ENCODE measurements around the gene RXRG.

The RXRG gene

GRCh38 chr1:165444897-165445370 lies at the start of gene RXRG:
RXRG (minus strand) TSS chr1:165445126; CDS start chr1:165444893, 233 bp downstream.
- TF ChIP-seq GATA2 (IDR thresholded peaks at IDR 0.05; ENCODE audit: low read depth, low read length): no peak
- no peak for TF ChIP-seq GATA3 (IDR thresholded peaks at IDR 0.05; ENCODE audit: low read depth, low read length)

DNA sequence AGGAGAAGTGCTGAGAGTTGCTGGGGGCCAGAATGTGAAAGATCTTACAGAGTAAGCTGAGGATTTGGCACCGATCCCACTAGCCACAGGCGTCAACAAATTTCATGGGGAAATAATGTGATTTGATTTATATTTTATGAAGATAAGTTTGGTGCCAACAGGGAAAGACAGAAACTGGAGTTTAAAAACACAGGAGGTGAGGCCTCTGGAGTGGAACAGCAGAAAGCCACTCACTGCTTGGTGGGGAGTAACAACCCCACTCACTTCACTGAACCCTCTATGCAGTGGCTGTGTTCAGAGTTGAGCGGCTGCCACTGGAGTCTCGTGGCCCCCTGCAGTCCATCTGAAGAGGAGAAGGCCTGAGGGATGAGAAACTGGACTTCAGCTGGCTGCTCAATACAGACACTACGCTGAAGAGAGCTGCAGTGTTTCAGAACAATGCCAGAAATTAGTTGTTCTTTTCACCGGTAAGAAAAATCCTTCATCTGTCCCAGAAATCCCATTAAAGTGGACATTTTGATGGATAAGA lies 48.0 kb upstream of the RXRG start:
- TF ChIP-seq GATA3 (IDR thresholded peaks at IDR 0.05; ENCODE audit: low read depth, low read length) (no peak), GATA2 (IDR thresholded peaks at IDR 0.05; ENCODE audit: low read depth, low read length) (no peak)

DNA sequence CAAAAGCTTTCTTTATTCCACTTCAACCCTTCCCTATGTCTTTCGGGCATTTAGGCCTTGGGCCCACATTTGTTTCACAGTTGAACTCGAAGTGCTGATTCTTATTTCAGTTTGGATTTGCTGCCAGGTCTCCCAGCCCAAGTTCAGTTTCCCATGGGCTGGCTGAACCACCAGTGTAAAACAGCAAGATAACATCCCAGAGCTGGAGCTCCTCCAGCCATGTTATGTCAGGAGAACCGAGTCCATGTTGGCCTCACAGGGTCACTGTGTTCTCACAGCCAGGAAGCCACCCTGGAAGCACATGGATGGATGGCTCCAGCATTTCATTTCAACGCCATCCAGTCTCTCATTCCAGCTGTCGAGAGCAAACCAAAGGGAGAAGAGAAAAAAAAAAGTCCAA lies 45.2 kb upstream of the RXRG start:
- TF ChIP-seq GATA3 (IDR thresholded peaks at IDR 0.05; ENCODE audit: low read depth, low read length): no peak
- no peak for TF ChIP-seq GATA2 (IDR thresholded peaks at IDR 0.05; ENCODE audit: low read depth, low read length)

DNA sequence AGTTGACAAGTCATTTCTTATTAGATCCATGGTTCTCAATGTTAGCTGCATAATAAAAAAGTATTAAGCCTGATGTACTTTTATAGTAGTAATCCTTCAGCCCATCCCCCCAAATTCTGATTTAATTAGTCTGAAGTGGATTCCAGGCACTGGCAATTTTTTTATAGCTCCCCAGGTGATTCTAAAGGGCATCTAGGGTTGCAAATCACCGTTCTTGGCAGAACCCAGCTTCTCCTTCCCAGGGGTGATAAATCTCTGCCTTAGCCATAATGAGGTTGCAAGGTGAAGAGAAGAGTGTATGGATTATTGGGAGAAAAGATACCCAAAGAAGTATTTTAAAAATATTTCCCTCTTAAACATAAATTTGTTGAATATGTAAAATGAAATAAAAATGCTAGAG lies 43.0 kb upstream of the RXRG start:
- no peak for TF ChIP-seq GATA3 (IDR thresholded peaks at IDR 0.05; ENCODE audit: low read depth, low read length)

- TF ChIP-seq GATA2 (IDR thresholded peaks at IDR 0.05; ENCODE audit: low read depth, low read length): no peak
- no peak for TF ChIP-seq GATA3 (IDR thresholded peaks at IDR 0.05; ENCODE audit: low read depth, low read length)
Observed at GRCh38 chr1:165486663-165487062, 41.7 kb upstream of the RXRG start.

GRCh38 chr1:165485716-165486115 lies 40.8 kb upstream of the RXRG start:
- TF ChIP-seq GATA3 (IDR thresholded peaks at IDR 0.05; ENCODE audit: low read depth, low read length) (no peak), GATA2 (IDR thresholded peaks at IDR 0.05; ENCODE audit: low read depth, low read length) (no peak)

DNA sequence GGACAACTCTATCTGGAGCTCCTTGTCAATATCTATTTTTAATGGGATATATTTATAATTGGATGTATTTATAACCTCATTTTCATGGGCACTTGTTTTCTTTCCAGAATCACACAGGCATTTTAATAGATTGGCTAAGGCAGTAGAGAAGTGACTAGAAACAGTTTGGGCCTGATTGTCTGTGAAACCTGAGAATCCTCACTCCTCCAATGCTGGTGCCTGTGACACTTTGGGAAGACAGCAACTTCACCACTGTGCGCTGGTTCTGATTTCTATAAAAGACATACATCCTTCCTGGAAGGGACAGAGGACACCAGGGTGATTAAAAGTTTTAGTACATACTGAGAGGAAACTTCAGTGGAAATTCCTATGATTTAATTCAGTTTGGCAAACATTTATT lies 39.6 kb upstream of the RXRG start:
- TF ChIP-seq GATA2 (IDR thresholded peaks at IDR 0.05; ENCODE audit: low read depth, low read length): no peak
- no peak for TF ChIP-seq GATA3 (IDR thresholded peaks at IDR 0.05; ENCODE audit: low read depth, low read length)

GRCh38 chr1:165483412-165483811 lies 38.5 kb upstream of the RXRG start:
- TF ChIP-seq GATA2 (IDR thresholded peaks at IDR 0.05; ENCODE audit: low read depth, low read length) (no peak), GATA3 (IDR thresholded peaks at IDR 0.05; ENCODE audit: low read depth, low read length) (no peak)

DNA sequence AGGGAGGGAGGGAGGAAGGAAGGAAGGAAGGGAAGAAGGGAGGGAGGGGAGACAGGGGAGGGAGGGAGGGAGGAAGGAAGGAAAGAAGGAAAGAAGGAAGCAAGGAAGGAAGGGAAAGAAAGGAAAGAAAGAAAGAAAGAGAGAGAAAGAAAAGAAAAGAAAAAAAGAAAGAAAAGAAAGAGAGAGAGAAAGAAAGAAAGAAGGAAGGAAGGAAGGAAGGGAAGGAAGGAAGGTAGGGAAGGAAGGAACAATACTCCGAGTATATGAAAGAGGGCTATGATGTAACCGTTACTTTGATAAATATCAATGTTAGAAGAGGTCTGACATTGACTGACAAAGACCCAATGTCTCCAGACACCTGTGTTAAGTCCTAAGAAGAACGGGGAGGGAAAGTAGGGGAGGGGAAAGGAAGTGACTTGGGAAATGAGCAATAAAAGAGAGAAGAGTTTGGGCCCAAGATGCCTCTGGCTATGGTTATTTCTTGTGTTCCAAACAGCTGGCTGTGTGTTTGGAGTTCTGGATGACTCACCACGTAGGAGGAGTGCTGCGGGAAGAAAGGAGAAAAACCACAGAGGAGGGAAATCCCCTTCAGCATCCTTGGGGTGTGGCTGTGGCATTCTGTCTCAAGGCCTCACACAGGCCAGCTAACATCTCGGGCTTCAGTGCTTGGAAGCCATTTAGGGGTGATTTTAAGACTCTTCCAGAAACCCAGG lies 37.0 kb upstream of the RXRG start:
- TF ChIP-seq GATA2 (IDR thresholded peaks at IDR 0.05; ENCODE audit: low read depth, low read length): no peak
- no peak for TF ChIP-seq GATA3 (IDR thresholded peaks at IDR 0.05; ENCODE audit: low read depth, low read length)

DNA sequence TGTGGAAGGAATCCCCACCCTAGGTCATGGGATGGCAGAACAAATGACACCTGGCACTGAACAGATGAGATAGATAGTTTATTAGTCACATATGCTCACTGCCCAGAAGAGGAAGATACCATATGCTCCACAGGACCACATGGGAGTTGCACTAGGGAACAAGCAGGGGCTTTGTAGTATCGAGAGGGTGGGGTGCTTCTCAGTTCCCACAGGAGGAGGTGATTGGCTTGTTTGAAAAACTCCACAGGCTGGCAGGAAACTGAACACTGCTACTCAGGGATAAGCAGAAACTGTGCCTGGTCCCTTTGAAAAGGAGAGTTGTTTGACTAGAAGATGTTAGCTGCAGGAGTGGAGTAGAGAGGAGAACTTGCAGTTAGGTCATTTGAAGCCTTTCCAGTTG lies 31.9 kb upstream of the RXRG start:
- TF ChIP-seq GATA3 (IDR thresholded peaks at IDR 0.05; ENCODE audit: low read depth, low read length): no peak
- no peak for TF ChIP-seq GATA2 (IDR thresholded peaks at IDR 0.05; ENCODE audit: low read depth, low read length)

- TF ChIP-seq GATA2 (IDR thresholded peaks at IDR 0.05; ENCODE audit: low read depth, low read length) (no peak), GATA3 (IDR thresholded peaks at IDR 0.05; ENCODE audit: low read depth, low read length) (no peak)
Observed at GRCh38 chr1:165474196-165474595, 29.3 kb upstream of the RXRG start.

DNA sequence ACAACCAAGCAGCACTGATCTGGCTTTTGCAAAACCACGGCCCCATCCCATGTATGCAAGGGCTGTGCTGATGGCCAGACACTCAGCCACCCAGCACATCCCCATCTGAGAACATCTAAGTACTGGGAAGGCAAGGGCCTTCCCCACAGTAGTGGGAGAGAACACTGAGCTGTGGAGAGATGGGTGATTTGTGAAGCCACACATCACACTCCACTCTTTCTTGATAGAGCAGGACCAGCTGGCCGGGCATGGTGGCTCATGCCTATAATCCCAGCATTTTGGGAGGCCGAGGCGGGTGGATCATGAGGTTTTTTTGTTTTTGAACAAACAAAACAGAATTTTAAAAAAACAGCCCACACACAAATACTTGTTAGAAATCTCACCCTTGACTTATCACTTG lies 28.2 kb upstream of the RXRG start:
- TF ChIP-seq GATA2 (IDR thresholded peaks at IDR 0.05; ENCODE audit: low read depth, low read length) (no peak), GATA3 (IDR thresholded peaks at IDR 0.05; ENCODE audit: low read depth, low read length) (no peak)

DNA sequence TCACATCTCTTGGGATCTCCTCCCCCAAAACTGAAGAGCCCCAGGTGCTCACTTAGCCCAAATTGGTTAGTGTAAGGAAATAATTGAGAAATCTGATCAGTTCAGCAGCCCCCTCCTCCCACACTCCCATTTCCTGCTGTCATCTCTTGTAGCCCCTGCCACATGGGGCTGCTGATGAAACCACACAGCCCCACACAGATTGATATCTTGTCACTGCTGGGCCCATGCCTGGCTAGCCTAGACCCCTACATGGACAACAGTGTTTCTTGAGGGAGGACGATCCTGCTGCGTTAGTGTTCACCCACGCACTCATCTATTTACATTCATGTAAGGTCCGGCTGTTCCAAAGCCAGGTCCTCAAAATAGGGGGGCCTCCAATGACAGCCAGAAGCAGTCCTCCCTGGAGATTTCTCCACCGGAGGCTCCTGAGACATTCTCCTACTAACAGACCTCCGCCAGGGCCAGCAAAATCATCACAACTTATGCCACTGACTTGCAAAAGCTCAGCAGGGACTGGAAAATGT lies 23.9 kb upstream of the RXRG start:
- no peak for TF ChIP-seq GATA3 (IDR thresholded peaks at IDR 0.05; ENCODE audit: low read depth, low read length)
- TF ChIP-seq GATA2 (IDR thresholded peaks at IDR 0.05; ENCODE audit: low read depth, low read length): no peak

DNA sequence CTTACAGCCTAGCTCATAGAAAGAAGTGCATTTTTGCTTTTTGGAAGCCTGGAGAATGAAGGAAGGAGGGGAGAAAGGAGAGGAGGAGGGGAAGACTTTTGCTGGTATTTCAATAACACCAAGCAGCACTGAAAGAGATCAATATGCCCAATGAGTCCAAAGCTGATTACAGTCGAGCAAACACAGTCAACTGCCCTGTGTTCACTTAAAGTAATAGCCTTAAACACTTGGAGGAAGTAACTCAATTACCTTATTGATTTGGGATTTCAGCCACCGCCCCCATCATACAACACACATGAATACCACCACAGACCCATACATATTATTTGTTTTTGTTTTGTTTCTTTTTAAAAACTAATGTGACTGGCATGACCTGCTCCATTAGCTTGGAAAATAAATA lies 23.3 kb upstream of the RXRG start:
- TF ChIP-seq GATA3 (IDR thresholded peaks at IDR 0.05; ENCODE audit: low read depth, low read length) (no peak), GATA2 (IDR thresholded peaks at IDR 0.05; ENCODE audit: low read depth, low read length) (no peak)

GRCh38 chr1:165467706-165468105 lies 22.8 kb upstream of the RXRG start:
- TF ChIP-seq GATA2 (IDR thresholded peaks at IDR 0.05; ENCODE audit: low read depth, low read length) (no peak), GATA3 (IDR thresholded peaks at IDR 0.05; ENCODE audit: low read depth, low read length) (no peak)

All from SH-SY5Y (cell line).